CD4-positive, alpha-beta T cell (primary cell): Measurements from ENCODE around the gene ANKRD65. TPM values are rescaled to one million over a fixed set of nuclear protein-coding genes. Genes with fewer than 3 reads are reported as not detected.

Experiments
- ATAC-seq: fragments of 200-7000 bp; cut with Tn5 transposase; one replicate; pipeline ENCODE4 v1.10.0; 2022; ENCODE audit warnings: mild to moderate bottlenecking; ENCODE audit not compliant: poor library complexity
- CTCF ChIA-PET: fragments of 350-600 bp; sonication (Branson Sonifier 250); formaldehyde crosslinking; loops from one replicate; lab custom pipeline; 2021; ENCODE audit warnings: antibody characterized with exemption, inconsistent platforms; lab: Charles Lee
- POLR2A ChIA-PET: fragments of 350-600 bp; sonication (Branson Sonifier 250); formaldehyde crosslinking; loops from one replicate; lab custom pipeline; 2021; ENCODE audit warnings: antibody characterized with exemption, inconsistent platforms; lab: Charles Lee
- DNase-seq, 14 experiments: peaks; one replicate each; pipeline ENCODE4 v3.0.0-alpha.2; 2013 to 2020; ENCODE audit warnings: mixed read lengths in 2 of 14
- H3K27ac ChIP-seq, 2 donors: one replicate each; pipeline versions ENCODE4 v1.5.1 to v1.7.0; 2013; ENCODE audit warnings: low read length in 2 of 2, low read depth in 1 of 2, mild to moderate bottlenecking in 1 of 2
- H3K27me3 ChIP-seq, 2 experiments: 1 replicate in 1 of 2; 2 replicates in 1 of 2; pipeline versions ENCODE4 v1.6.1 to v1.7.0; 2013; ENCODE audit warnings: low read length in 2 of 2, control low read depth in 1 of 2, mild to moderate bottlenecking in 1 of 2, moderate library complexity in 1 of 2; ENCODE audit not compliant: insufficient read depth in 2 of 2, control insufficient read depth in 1 of 2
- H3K36me3 ChIP-seq: one replicate; pipeline ENCODE4 v1.6.1; 2013; ENCODE audit warnings: low read length, control low read depth; ENCODE audit not compliant: insufficient read depth
- H3K4me1 ChIP-seq: one replicate; pipeline ENCODE4 v1.6.1; 2013; ENCODE audit warnings: low read length, control low read depth; ENCODE audit not compliant: insufficient read depth
- H3K4me3 ChIP-seq: one replicate; pipeline ENCODE4 v1.5.1; 2013; ENCODE audit warnings: mild to moderate bottlenecking, low read length, moderate library complexity
- H3K9me3 ChIP-seq, 2 experiments: 1 replicate in 1 of 2; 2 replicates in 1 of 2; pipeline versions ENCODE4 v1.6.1 to v1.7.0; 2013; ENCODE audit warnings: low read length in 2 of 2, mild to moderate bottlenecking in 2 of 2, control low read depth in 1 of 2, moderate library complexity in 1 of 2; ENCODE audit not compliant: control insufficient read depth in 1 of 2, insufficient read depth in 1 of 2
- H3K27ac Mint-ChIP-seq: one replicate; pipeline ENCODE4 v1.8.0; 2020; ENCODE audit warnings: mixed read lengths
- H3K27me3 Mint-ChIP-seq: one replicate; pipeline ENCODE4 v1.8.0; 2021; ENCODE audit warnings: mixed read lengths
- H3K36me3 Mint-ChIP-seq: one replicate; pipeline ENCODE4 v1.8.0; 2021; ENCODE audit warnings: low read depth, mixed read lengths
- H3K4me1 Mint-ChIP-seq: one replicate; pipeline ENCODE4 v1.8.0; 2021; ENCODE audit warnings: low read depth, mixed read lengths
- H3K4me3 Mint-ChIP-seq: one replicate; pipeline ENCODE4 v1.8.0; 2020; ENCODE audit warnings: mild to moderate bottlenecking, mixed read lengths
- H3K9me3 Mint-ChIP-seq: one replicate; pipeline ENCODE4 v1.8.0; 2020; ENCODE audit warnings: mixed read lengths
- intact Hi-C, 2 experiments: fragments of 100-400 bp; cut with DNase I in 1 of 2; cut with micrococcal nuclease in 1 of 2; formaldehyde crosslinking; loops; one replicate each; pipeline versions ENCODE4 v1.15.1 to v1.9.0; 2023 to 2025; cut with DNase I, micrococcal nuclease
- total RNA-seq, 174 experiments: library from RNA in 2 of 174; stranded (reverse) in 2 of 174; gene quantifications; one replicate each; pipeline ENCODE4 v1.2.3 and lab custom pipeline; 2021 to 2026
- TF ChIP-seq, protein P1 (sequence below): fragments of 200-600 bp; IDR thresholded peaks from one replicate; pipeline ENCODE4 v1.8.0; 2022; ENCODE audit warnings: antibody characterized with exemption, mild to moderate bottlenecking

Gene ANKRD65
- total RNA-seq, 2 experiments from 2014 or later: not detected

DNA sequence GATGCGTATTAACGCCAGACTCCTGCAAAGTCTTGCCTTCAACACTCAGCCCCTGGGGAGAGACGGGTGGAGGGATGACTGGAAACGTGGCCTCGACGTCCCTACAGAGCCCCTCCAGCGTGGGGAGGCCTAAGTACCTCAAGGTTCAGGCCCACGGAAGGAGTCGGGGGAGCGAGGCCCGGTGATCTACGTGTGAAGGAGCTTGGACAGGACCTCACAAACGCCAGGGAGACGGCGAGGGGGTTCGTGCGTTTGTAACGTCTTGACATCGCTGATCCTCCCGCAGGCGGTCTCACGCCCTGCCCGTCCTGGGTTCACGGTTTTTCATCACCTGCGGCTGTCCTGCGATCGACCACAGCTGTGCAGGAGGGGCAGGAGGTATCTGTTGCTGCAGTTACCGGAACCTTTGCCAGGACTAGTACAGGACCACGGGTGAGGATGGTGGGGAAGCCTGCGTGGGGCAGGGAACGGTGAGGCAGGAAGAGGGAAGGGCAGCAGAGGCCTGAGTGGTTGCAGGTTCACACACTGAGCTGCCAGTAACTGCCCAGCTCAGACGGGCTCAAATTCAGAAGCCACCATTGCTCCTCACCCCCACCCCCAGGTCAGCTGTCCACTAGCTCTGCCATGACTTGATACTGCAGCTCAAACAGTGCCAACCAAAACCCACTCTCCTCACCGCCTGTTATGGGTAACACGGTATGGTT, 21.1 kb downstream of the ANKRD65 start:
- no peaks in the 10 kb centered on the region for H3K27me3 Mint-ChIP-seq
- Histone ChIP-seq H3K27me3 (no peaks in the 10 kb centered on the region), H3K36me3 (peaks cover 69% of the 10 kb centered on the region), H3K4me3 (peak overlapping the region; percentile 99), H3K27ac (peak overlapping the region; percentile 81 to 89), H3K4me1 (peaks cover 50% of the 10 kb centered on the region), H3K9me3 (no peaks in the 10 kb centered on the region)
- TF ChIP-seq, protein P1, sequence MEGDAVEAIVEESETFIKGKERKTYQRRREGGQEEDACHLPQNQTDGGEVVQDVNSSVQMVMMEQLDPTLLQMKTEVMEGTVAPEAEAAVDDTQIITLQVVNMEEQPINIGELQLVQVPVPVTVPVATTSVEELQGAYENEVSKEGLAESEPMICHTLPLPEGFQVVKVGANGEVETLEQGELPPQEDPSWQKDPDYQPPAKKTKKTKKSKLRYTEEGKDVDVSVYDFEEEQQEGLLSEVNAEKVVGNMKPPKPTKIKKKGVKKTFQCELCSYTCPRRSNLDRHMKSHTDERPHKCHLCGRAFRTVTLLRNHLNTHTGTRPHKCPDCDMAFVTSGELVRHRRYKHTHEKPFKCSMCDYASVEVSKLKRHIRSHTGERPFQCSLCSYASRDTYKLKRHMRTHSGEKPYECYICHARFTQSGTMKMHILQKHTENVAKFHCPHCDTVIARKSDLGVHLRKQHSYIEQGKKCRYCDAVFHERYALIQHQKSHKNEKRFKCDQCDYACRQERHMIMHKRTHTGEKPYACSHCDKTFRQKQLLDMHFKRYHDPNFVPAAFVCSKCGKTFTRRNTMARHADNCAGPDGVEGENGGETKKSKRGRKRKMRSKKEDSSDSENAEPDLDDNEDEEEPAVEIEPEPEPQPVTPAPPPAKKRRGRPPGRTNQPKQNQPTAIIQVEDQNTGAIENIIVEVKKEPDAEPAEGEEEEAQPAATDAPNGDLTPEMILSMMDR: no peak
- ATAC-seq (no peak), DNase-seq (peak in 3 of 14 experiments; percentile 8 to 44 (median 21))
- ChIA-PET POLR2A (interaction anchor here (1.5 to 4.2 kb wide), 8 partner anchors 8 to 379 kb away, joined by 4 to 80 read pairs (median 16); partner anchors contain the start of genes AURKAIP1, C1orf159, MIB2 and MRPL20), CTCF (interaction anchor here (1.0 to 1.9 kb wide), 4 partner anchors 10 to 74 kb away, joined by 3 to 11 read pairs (median 4); partner anchors contain the start of gene AURKAIP1)
- intact Hi-C loops: loop anchor here (1.0 to 5.0 kb wide), 4 partner anchors 7 to 128 kb away; partner anchors contain the start of genes AURKAIP1 (in 2 of the 2), MRPL20 (in 1 of the 2) and UBE2J2 (in 1 of the 2)
- H3K27ac Mint-ChIP-seq: peak overlapping the region; percentile 86
- peak overlapping the region; percentile 92 for H3K4me3 Mint-ChIP-seq
- H3K4me1 Mint-ChIP-seq: peaks cover 50% of the 10 kb centered on the region
- H3K36me3 Mint-ChIP-seq: peaks cover 73% of the 10 kb centered on the region
- H3K9me3 Mint-ChIP-seq: no peaks in the 10 kb centered on the region

DNA sequence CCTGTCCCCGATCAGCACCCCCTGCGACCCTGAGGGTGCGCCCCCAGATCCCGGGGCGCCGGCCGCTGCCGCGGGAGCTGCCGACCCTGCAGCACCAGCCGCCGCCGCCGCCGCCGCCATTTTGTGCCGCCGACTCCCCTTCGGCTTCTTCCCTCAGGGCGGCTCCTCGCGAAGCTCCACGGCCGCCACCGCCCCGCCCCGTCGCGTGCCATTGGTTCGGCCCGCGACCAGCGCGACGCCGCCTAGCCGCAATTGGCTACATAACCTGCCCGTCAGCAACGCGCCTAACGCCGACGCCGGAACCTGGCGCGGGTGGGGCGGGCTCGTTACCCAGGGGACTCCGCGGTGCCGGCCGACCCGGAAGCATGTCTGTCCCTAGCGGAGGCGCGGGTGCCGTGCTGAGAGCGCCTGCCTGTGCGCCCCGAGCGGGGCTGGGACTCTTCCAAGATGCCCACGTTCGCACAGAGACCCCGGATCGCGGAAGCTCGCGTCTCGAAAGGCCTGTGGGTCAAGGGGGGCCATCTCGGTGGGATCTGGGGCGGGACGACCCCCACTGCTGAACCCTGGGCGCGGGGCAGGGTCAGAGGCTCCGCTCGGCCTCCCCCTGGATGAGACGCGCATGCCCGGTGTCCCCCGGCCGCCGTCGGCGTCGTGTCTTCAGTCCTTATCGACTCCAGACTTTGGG, 21.7 kb downstream of the ANKRD65 start, which contains the start of gene CCNL2:
Gene CCNL2 (minus strand): TSS at position 149 of the 685 bp plus-strand sequence. CDS start 29 bp downstream, at position 120.
- no peaks in the 10 kb centered on the region for H3K27me3 ChIP-seq
- TF ChIP-seq, protein P1: peak; percentile 45
- peak within 1 kb of the TSS; percentile 81 to 89 for H3K27ac ChIP-seq
- peak within 1 kb of the TSS; percentile 99 for H3K4me3 ChIP-seq
- Mint-ChIP-seq H3K4me3 (peak within 1 kb of the TSS; percentile 92), H3K27ac (peak within 1 kb of the TSS; percentile 86), H3K4me1 (peaks cover 53% of the 10 kb centered on the region), H3K9me3 (no peaks in the 10 kb centered on the region), H3K36me3 (peaks cover 74% of the 10 kb centered on the region), H3K27me3 (no peaks in the 10 kb centered on the region)
- H3K36me3 ChIP-seq: peaks cover 69% of the 10 kb centered on the region
- POLR2A ChIA-PET: interaction anchor here (0.6 to 4.2 kb wide), 18 partner anchors 9 to 510 kb away, joined by 3 to 80 read pairs (median 4); partner anchors contain the start of genes AURKAIP1, C1orf159, CDK11A and DVL1
- peak; percentile 98 to 100 (median 99) for DNase-seq
- CTCF ChIA-PET: interaction anchor here (1.0 to 2.0 kb wide), 6 partner anchors 9 to 75 kb away, joined by 3 to 11 read pairs (median 6); partner anchors contain the start of gene AURKAIP1
- H3K4me1 ChIP-seq: peaks cover 47% of the 10 kb centered on the region
- peak; percentile 95 for ATAC-seq
- intact Hi-C loops: loop anchor here (1.0 to 5.0 kb wide), 4 partner anchors 8 to 127 kb away; partner anchors contain the start of genes AURKAIP1 (in 2 of the 2), MRPL20 (in 1 of the 2) and UBE2J2 (in 1 of the 2)
- no peaks in the 10 kb centered on the region for H3K9me3 ChIP-seq
